HG03457 (cell line): ENCODE measurements around the gene KLHL22.

Experiments
- ATAC-seq: cut with Tn5 transposase; IDR thresholded peaks from one replicate; pipeline ENCODE4 v1.9.1; 2021; ENCODE audit warnings: moderate number of reproducible peaks; ENCODE audit not compliant: unreplicated experiment

KLHL22 gene

GRCh38 chr22:20435436-20436306 is 59.9 kb downstream of the KLHL22 start:
- no peak for ATAC-seq

DNA sequence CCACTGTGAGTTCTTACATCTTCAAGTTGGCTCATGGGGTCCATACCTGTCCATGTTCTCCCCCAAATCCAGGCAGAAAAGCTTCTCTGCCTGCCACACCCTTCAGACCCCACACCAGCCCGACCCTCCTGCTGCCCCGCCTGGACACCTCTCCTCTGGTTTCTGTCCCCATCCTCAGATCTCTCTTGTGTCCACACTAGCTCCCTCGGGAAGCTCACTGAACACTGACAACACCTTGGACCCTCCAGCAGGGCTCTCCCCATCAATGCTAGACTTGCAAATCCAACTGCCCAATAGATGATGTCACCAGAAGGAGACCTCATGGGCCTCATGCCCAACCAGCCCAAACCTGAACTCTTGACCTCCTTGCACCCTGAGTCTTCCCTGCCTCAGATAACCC is 60.8 kb downstream of the KLHL22 start:
- ATAC-seq, result no peak

GRCh38 chr22:20434264-20434751 is 61.3 kb downstream of the KLHL22 start:
- no peak for ATAC-seq

DNA sequence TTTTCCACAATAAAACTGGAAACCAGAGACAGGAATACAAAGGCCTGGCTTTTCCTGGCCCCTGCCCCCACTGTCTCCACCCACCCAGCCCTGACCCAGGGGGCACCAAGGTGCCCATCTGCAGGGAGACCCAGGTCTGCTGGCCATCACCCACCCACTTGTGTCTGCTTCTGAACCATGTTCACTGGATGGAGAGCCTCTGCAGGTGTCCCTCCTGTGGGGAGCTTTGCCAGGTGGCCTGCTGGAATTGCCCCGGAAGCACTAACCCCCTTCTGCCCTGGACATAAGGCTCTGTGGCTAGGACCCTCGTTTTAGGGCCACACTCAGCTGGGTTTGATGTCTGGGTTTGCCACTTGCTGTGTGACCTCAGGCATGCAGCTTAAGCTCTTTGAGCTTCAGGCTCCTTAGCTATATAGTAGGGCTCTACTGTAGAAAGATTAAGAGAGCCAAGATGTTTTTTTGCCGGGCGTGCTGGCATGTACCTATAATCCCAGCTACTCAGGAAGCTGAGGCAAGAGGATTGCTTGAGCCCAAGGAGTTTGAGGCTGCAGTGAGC is 61.8 kb downstream of the KLHL22 start:
- ATAC-seq, result no peak

DNA sequence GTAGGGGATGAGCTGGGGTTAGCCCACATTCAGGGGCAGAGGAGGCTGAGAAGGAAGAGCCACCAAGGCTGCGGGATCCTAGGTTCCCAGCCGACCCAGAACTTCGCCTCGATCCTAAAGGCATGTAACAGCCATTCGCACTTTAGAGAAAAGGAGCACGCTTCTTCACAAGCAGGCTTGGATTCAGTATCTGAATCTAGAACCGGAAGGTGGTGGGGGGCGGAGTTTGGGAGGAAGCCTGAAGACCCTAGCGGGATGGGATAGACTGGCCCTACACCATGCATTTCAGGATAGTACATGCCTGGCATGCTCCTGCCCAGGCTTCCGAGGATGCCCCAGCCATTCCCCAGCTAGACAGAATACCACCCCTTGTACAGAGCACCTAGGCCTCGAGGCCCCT is 62.4 kb downstream of the KLHL22 start:
- no peak for ATAC-seq

GRCh38 chr22:20432244-20432686 is 63.3 kb downstream of the KLHL22 start:
- ATAC-seq, result no peak

DNA sequence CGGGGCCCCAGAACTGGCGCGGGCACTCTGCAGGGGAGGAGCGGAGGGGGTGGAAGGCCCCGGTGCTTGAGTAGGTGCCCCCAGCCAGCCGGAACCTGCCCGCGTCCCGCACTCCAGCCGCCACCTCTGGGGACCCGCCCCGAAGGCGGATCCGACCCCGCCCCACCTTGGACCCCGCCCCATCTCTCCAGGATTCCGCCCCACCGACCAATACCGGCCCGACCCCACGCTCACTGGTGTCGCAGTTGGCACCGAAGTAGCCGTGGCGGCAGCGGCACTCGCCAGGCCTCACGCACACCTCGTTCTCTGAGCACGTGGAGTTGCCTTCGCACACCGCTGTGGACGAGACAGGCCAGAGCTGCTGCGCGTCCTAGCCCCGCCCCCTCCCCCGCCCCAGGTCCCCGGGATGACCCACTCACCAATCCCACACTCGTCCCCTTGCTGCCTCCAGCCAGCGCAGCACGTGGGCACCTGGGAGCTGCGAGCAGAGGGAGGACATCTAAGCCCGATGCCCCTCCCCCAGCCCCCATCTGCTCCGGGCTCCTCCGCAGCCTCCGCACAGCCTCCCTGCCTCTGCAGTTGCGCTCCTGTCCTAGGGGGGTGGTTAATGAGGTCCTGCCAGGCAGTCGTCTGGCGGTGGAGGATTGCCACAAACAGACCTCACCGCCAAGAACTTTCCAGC is 63.9 kb downstream of the KLHL22 start:
- ATAC-seq, result no peak

DNA sequence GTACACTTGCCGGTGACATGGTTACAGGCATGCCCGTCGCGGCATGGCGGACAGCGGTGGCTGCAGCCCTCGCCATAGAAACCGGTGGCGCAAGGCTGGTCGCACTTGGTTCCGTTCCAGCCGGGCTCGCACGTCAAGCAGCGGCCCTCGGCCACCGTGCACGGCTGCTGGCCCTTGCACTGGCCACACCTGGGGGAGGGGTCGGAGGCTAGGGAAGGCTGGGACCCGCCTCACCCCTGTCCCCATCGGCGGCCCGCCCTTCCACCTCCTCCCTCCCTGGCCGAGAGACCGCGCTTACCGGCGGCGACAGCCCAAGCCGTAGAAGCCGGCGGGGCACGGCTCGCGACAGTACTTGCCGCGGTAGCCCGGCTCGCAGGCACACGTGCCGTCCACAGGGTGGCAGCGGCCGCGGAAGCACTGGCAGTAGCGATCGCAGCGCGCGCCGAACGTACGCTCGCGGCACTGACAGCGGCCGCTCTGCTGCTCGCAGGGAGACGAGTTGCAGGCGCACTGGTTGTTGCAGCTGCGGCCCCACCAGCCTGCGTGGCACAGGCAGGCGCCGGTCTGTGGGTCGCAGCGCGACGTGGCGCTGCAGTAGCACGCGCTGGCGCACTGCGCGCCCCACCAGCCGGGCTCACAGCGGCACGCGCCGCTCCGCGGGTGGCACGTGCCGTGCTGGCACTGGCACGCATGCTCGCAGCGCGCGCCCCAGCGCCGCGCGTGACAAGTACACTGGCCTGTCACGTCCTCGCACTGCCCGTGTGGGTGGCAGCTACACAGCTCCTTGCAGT is 64.7 kb downstream of the KLHL22 start:
- ATAC-seq, result no peak

- ATAC-seq, result no peak
Measured at GRCh38 chr22:20430101-20430719, 65.4 kb downstream of the KLHL22 start.

DNA sequence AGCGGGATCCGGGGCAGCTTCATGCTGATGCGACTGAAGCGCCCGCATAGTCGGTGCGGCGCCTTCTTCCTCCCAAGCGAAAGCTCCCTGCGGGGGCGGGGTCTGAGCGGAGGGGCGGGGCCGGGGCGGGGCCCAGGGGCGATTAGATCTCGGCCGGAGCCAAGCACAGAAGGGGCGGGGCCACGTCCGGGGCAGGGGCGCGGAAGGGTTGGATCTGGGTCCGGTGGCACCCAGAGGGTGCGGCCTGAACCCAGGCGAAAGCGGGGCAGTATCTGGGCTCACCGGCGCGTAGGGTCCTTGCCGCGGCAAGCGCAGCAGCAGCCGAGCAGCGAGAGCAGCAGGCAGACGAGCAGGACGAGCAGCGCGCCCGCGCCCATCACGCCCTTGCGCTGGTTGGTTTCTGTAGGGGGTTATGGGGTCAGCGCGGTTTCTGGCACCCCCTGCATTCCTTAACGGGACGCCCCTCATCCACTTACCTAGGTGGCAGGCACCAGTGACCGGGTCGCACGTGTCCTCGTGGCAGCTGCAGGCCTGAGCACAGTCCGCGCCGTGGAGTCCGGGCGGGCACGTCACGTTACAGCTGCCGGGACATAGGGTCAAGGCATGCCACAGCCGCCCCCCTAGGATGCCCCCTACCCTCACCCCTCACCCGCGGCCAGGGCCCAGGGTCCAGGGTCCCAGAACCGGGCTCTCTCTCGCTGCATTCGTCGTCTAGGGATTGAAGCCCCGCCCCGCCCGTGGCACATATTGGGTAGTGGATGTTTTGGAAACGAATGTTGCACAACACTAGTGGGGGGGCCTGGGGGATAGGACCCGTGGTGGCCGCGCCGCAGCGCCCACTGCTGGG is 66.1 kb downstream of the KLHL22 start:
- no peak for ATAC-seq

GRCh38 chr22:20428496-20429253 is 66.9 kb downstream of the KLHL22 start:
- ATAC-seq, result no peak

GRCh38 chr22:20427945-20428417 is 67.6 kb downstream of the KLHL22 start:
- no peak for ATAC-seq

DNA sequence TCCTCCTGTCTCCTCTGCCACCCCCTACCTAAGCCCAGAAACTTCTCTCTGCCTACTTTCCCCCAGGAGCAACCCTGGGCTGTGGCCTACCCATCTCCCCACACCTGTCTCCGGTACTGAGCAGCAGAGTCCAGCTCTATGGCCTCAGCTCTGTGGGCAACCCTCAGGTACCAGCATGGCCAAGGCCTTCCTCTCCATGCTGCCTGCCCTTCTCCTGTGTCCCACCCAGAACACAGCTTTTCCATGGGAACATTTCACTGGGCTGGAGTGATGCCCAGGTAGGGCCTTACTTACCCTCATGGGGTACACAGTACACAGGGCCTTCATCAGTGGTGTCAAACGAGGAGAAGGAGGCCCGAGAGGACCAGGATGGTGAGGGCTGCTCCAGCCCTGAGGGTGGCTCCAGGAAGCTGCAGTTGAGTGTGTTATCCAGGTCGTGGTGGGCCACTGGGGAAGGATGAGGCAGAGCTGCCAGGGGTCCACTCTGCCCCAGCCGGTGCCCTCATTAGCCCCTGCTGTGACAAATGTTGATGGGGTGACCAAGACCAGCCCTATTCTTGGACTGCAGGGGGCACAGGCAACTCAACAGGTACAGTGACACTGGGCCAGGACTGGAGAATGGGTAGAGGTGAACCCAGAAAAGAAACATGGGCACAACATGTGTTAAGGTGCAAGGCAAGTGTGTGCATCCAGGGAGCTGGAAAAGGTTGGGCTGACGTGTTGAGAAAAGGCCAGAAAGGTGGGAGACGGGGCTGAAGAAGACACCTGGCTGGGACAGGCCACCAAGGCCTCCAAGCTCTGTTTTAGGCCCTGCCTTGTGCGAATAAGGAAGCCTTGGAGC is 68.3 kb downstream of the KLHL22 start:
- no peak for ATAC-seq

- ATAC-seq, result no peak
Measured at GRCh38 chr22:20426259-20426615, 69.4 kb downstream of the KLHL22 start.

- no peak for ATAC-seq
Measured at GRCh38 chr22:20425566-20426258, 69.9 kb downstream of the KLHL22 start.

DNA sequence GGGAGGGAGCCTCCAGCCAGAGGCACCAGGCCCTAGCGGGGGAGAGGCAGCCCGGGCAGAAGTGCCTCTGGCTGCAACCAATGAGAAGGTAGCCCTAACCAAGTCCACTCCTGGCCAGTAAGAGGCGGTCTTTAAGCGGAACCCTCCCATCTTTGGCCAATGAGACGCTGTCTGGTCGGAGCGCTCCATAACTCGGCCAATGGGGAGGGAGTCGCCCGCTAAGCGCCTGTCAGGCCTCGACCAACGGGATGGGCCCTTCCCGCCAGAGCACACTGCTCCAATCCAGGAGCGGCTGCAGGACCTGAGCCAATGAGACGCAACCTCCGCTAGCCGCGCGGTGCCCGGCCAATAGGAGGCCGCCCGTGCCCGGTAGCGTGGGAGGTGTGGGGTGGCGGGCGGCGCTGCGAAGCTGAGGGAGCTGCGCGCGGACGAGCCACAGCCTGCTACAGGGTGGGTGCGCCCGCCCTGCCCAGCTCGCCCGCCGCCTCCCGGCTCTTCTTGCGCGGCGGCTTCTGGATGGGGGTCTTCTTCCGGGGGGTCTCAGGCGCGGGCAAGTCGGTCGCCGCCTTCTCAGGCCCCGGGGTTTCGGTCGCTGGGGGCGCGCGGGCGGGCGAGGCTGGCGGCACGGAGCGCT is 70.5 kb downstream of the KLHL22 start:
- ATAC-seq, result no peak

DNA sequence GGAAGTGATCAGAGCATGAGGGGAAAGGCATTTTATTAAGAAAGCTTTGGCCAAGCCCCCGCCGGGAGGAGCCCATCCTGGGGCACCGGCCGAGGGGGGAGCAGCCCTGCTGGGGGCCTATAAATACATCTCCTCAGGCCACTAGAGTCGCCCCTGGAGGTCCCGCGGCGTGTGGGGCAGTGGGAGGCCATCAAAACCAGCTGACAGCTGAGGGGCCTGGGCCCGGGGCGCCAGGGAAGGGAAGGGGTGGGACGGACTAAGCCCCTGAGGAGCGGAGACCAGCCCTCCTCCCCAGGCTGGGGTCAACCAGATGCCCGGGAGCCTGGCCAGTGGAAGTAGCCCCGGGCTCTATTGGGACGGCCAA is 71.0 kb downstream of the KLHL22 start:
- ATAC-seq, result no peak
